Omental fat pad (tissue), 4 donors: ENCODE results near the gene TSNAX. TPM values are rescaled to one million over a fixed set of nuclear protein-coding genes. Genes with fewer than 3 reads are reported as not detected.

Source experiments
- ATAC-seq: fragments of 150-250 bp; one replicate; pipeline ENCODE4 v1.9.1; 2016; ENCODE audit warnings: mild to moderate bottlenecking, moderate library complexity; ENCODE audit not compliant: low FRiP score
- DNase-seq: peaks from one replicate; pipeline ENCODE4 v3.0.0-alpha.2; 2019; ENCODE audit warnings: low spot score
- CTCF ChIP-seq, 3 donors: fragments of 450-650 bp; IDR thresholded peaks; one replicate each; pipeline ENCODE4 v1.5.1; 2016 to 2017; ENCODE audit warnings: antibody characterized with exemption in 3 of 3, mild to moderate bottlenecking in 3 of 3, moderate library complexity in 2 of 3
- total RNA-seq, 4 donors: library from RNA; depleted of rRNA; stranded (reverse); fragments of >200 nt; gene quantifications; one replicate each; pipeline ENCODE4 v1.1.0, GENCODE V29; 2016

Gene TSNAX
- total RNA-seq, 4 donors from 2014 or later, result 17.1 to 25.2 (median 20.1) TPM

GRCh38 chr1:231518485-231519034, 9.9 kb upstream of the TSNAX start:
- DNase-seq (no peak), ATAC-seq (no peak)
- TF ChIP-seq CTCF (IDR thresholded peaks at IDR 0.05), result no peak

GRCh38 chr1:231519166-231519565, 9.3 kb upstream of the TSNAX start:
- no peak for DNase-seq
- no peak for ATAC-seq
- TF ChIP-seq CTCF (IDR thresholded peaks at IDR 0.05), result no peak

GRCh38 chr1:231522038-231522437, 6.4 kb upstream of the TSNAX start:
- TF ChIP-seq CTCF (IDR thresholded peaks at IDR 0.05), result no peak
- ATAC-seq, result no peak
- DNase-seq, result no peak

GRCh38 chr1:231522931-231523642, 5.4 kb upstream of the TSNAX start:
- no peak for ATAC-seq
- no peak for TF ChIP-seq CTCF (IDR thresholded peaks at IDR 0.05)
- DNase-seq, result no peak

- TF ChIP-seq CTCF (IDR thresholded peaks at IDR 0.05), result no peak
- DNase-seq, result no peak
- no peak for ATAC-seq
These were observed 4.7 kb upstream of the TSNAX start for GRCh38 chr1:231523816-231524215.

GRCh38 chr1:231526536-231526935, 1.9 kb upstream of the TSNAX start:
- DNase-seq (no peak), ATAC-seq (no peak)
- no peak for TF ChIP-seq CTCF (IDR thresholded peaks at IDR 0.05)

GRCh38 chr1:231527586-231528171, 790 bp upstream of the TSNAX start:
- TF ChIP-seq CTCF (IDR thresholded peaks at IDR 0.05), result no peak
- DNase-seq, result no peak
- ATAC-seq, result no peak
